ENCODE results near the gene JMJD8. TPM values are rescaled to one million over a fixed set of nuclear protein-coding genes. Genes with fewer than 3 reads are reported as not detected.
A peak's percentile ranks its signal among the peaks of the same experiment; 100 is the strongest.

The JMJD8 gene
- polyA plus RNA-seq, 3 donors, result 28.7 to 45.3 (median 33.5) TPM

DNA sequence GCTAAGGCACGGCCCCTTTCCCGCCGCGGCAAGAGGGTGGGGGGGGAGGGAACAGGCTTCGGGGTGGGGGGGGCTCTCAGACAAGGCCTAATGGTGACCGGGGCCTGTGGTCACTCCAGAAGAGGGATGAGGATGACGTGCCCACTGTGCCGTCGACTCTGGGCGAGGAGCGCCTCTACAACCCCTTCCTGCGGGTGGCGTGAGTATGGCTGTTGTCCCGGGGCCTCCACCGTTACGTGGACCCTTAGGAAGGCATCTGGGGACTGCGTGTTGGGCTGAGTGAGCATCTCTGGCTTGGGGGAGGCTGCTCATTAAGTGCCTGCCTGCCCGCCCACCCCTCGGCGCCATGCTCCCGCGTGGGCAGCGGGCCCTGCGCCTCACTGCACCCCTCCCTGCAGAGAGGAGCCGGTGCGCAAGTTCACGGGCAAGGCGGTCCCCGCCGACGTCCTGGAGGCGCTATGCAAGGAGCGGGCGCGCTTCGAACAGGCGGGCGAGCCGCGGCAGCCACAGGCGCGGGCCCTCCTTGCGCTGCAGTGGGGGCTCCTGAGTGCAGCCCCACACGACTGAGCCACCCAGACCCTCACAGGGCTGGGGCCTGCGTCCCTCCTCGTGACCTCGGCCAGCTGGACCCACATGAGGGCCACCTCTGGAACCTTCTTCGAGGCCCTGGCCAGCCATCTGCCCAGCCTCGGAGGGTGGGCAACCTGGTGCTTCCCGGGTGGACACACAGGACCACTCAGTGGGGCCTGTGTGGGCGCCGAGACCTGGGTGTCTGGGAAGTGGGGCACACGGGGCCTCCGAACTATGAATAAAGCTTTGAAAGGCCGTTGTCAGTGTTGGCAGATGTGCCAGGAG is 45.0 kb upstream of the JMJD8 start:
- WGBS (ENCODE audit: insufficient coverage), result 84% methylated on average over 46 of the region's 55 CpGs
- intact Hi-C loops (cut with micrococcal nuclease), result no loop called here
- no peak overlapping the region for H3K9ac ChIP-seq (ENCODE audit: insufficient read depth, low read length, poor library complexity, severe bottlenecking)
- H3K36me3 Mint-ChIP-seq, result peaks cover 19 to 29% of the 10 kb centered on the region in 2 donors
- H3K4me3 Mint-ChIP-seq, result peak overlapping the region in 1 of 2 donors; percentile 72
- H2AFZ ChIP-seq (ENCODE audit: insufficient read depth, low read depth, low read length, poor library complexity, severe bottlenecking), result no peak overlapping the region
- H3K9me3 Mint-ChIP-seq, result no peaks in the 10 kb centered on the region
- H4K20me1 ChIP-seq (ENCODE audit: insufficient read depth, low read length), result no peaks in the 10 kb centered on the region
- TF ChIP-seq, protein P1, sequence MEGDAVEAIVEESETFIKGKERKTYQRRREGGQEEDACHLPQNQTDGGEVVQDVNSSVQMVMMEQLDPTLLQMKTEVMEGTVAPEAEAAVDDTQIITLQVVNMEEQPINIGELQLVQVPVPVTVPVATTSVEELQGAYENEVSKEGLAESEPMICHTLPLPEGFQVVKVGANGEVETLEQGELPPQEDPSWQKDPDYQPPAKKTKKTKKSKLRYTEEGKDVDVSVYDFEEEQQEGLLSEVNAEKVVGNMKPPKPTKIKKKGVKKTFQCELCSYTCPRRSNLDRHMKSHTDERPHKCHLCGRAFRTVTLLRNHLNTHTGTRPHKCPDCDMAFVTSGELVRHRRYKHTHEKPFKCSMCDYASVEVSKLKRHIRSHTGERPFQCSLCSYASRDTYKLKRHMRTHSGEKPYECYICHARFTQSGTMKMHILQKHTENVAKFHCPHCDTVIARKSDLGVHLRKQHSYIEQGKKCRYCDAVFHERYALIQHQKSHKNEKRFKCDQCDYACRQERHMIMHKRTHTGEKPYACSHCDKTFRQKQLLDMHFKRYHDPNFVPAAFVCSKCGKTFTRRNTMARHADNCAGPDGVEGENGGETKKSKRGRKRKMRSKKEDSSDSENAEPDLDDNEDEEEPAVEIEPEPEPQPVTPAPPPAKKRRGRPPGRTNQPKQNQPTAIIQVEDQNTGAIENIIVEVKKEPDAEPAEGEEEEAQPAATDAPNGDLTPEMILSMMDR (IDR thresholded peaks at IDR 0.05), result no peak
- no peak for DNase-seq
- peak overlapping the region; percentile 94 for H3K4me2 ChIP-seq (replicated peaks; ENCODE audit: extremely low read depth, low read length, poor library complexity, severe bottlenecking)
- peaks cover 21 to 40% of the 10 kb centered on the region in 2 donors for H3K36me3 ChIP-seq (replicated peaks in 1 of 2; ENCODE audit: control insufficient read depth in 1 of 2, insufficient read depth in 2 of 2, low read length in 2 of 2)
- peak overlapping the region in 1 of 7 donors; percentile 25 for H3K27ac Mint-ChIP-seq
- peaks cover 11 to 46% (median 17%) of the 10 kb centered on the region in 3 donors for H3K27me3 Mint-ChIP-seq (ENCODE audit: low read depth in 3 of 3)
- H3K4me1 Mint-ChIP-seq, result peaks cover 7% of the 10 kb centered on the region
- no peaks in the 10 kb centered on the region for H3K9me3 ChIP-seq (replicated peaks in 1 of 2; ENCODE audit: control insufficient read depth in 1 of 2, insufficient read depth in 1 of 2, low read length in 2 of 2)
- H3K4me1 ChIP-seq (ENCODE audit: control insufficient read depth in 1 of 2, insufficient read depth in 2 of 2, low read length in 2 of 2), result peaks cover 16 to 27% of the 10 kb centered on the region in 2 donors
- peak overlapping the region in 1 of 3 experiments; percentile 77 for H3K4me3 ChIP-seq (replicated peaks in 1 of 3; ENCODE audit: low read depth in 2 of 3, low read length in 3 of 3)
- H3K27ac ChIP-seq (ENCODE audit: low read depth in 1 of 2, low read length in 2 of 2), result no peak overlapping the region
- H3K79me2 ChIP-seq (ENCODE audit: insufficient read depth, low read length), result no peaks in the 10 kb centered on the region
- peaks cover 3 to 35% of the 10 kb centered on the region in 2 donors for H3K27me3 ChIP-seq (ENCODE audit: control insufficient read depth in 2 of 2, insufficient read depth in 2 of 2, low read length in 2 of 2)

DNA sequence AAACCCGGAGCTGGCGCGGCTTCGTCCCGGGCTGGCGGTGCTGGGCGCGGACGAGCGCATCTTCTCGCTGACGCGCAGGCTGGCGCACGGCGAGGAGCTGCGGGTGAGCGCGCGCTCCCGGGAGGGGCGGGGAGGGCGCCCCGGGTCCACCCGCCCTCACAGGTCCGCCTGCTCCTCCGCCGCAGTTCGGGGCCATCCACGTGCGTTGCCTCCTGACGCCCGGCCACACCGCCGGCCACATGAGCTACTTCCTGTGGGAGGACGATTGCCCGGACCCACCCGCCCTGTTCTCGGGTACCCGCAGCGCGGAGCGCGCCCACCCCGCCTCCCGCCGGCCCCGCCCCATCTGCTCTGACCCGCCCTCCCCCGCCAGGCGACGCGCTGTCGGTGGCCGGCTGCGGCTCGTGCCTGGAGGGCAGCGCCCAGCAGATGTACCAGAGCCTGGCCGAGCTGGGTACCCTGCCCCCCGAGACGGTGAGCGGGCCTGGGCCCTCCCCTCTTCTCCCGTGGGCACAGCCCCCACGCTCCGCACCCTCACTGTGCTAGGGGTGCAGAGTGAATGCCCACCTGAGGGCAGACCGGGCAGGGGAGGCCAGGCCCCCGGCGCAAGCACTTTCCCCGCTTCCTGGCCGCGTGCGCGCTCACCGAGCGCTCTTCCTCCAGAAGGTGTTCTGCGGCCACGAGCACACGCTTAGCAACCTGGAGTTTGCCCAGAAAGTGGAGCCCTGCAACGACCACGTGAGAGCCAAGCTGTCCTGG is 44.2 kb upstream of the JMJD8 start:
- Histone ChIP-seq H3K9me3 (replicated peaks in 1 of 2; ENCODE audit: control insufficient read depth in 1 of 2, insufficient read depth in 1 of 2, low read length in 2 of 2) (no peaks in the 10 kb centered on the region), H3K27me3 (ENCODE audit: control insufficient read depth in 2 of 2, insufficient read depth in 2 of 2, low read length in 2 of 2) (peaks cover 3 to 35% of the 10 kb centered on the region in 2 donors), H3K27ac (ENCODE audit: low read depth in 1 of 2, low read length in 2 of 2) (no peak overlapping the region), H3K4me1 (ENCODE audit: control insufficient read depth in 1 of 2, insufficient read depth in 2 of 2, low read length in 2 of 2) (peaks cover 16 to 27% of the 10 kb centered on the region in 2 donors), H3K9ac (ENCODE audit: insufficient read depth, low read length, poor library complexity, severe bottlenecking) (no peak overlapping the region), H3K79me2 (ENCODE audit: insufficient read depth, low read length) (no peaks in the 10 kb centered on the region), H3K4me3 (replicated peaks in 1 of 3; ENCODE audit: low read depth in 2 of 3, low read length in 3 of 3) (peak overlapping the region in 1 of 3 experiments; percentile 77), H2AFZ (ENCODE audit: insufficient read depth, low read depth, low read length, poor library complexity, severe bottlenecking) (no peak overlapping the region), H3K4me2 (replicated peaks; ENCODE audit: extremely low read depth, low read length, poor library complexity, severe bottlenecking) (peak overlapping the region; percentile 94), H3K36me3 (replicated peaks in 1 of 2; ENCODE audit: control insufficient read depth in 1 of 2, insufficient read depth in 2 of 2, low read length in 2 of 2) (peaks cover 13 to 32% of the 10 kb centered on the region in 2 donors), H4K20me1 (ENCODE audit: insufficient read depth, low read length) (peaks cover 2% of the 10 kb centered on the region)
- intact Hi-C loops (cut with micrococcal nuclease), result no loop called here
- TF ChIP-seq, protein P1 (IDR thresholded peaks at IDR 0.05), result no peak
- Mint-ChIP-seq H3K9me3 (no peaks in the 10 kb centered on the region), H3K27ac (no peak overlapping the region), H3K4me1 (peaks cover 7% of the 10 kb centered on the region), H3K36me3 (peaks cover 14 to 21% of the 10 kb centered on the region in 2 donors), H3K27me3 (ENCODE audit: low read depth in 3 of 3) (peaks cover 11 to 46% (median 20%) of the 10 kb centered on the region in 3 donors), H3K4me3 (peak overlapping the region; percentile 31 to 72)
- under 1% methylated on average over 61 of the region's 80 CpGs for WGBS (ENCODE audit: insufficient coverage)
- DNase-seq, result peak; percentile 12 to 61 (median 52)
